GM19455 (cell line): ENCODE data around the gene RNF223.

Source experiments
- ATAC-seq: cut with Tn5 transposase; IDR thresholded peaks from one replicate; pipeline ENCODE4 v1.9.1; 2021; ENCODE audit not compliant: unreplicated experiment

Gene RNF223

GRCh38 chr1:1073743-1074587 is at the start of gene RNF223:
Gene RNF223, minus strand, starts transcription at chr1:1074306. Its CDS starts 1,740 bp downstream, at chr1:1072566.
- no peak for ATAC-seq

GRCh38 chr1:1122981-1123480 is 48.9 kb upstream of the RNF223 start:
- no peak for ATAC-seq

GRCh38 chr1:1122078-1122811 is 48.1 kb upstream of the RNF223 start:
- no peak for ATAC-seq

GRCh38 chr1:1121611-1122077 is 47.5 kb upstream of the RNF223 start:
- no peak for ATAC-seq

- ATAC-seq = no peak
Measured at GRCh38 chr1:1120866-1121591, 46.9 kb upstream of the RNF223 start.

GRCh38 chr1:1120096-1120495 is 46.0 kb upstream of the RNF223 start:
- ATAC-seq = no peak

GRCh38 chr1:1119272-1119890 is 45.3 kb upstream of the RNF223 start:
- ATAC-seq = no peak

- ATAC-seq = no peak
Measured at GRCh38 chr1:1118876-1119220, 44.7 kb upstream of the RNF223 start.

- ATAC-seq = no peak
Measured at GRCh38 chr1:1118011-1118875, 44.1 kb upstream of the RNF223 start.

- ATAC-seq = no peak
Measured at GRCh38 chr1:1117469-1117831, 43.3 kb upstream of the RNF223 start.

GRCh38 chr1:1116701-1117468 is 42.8 kb upstream of the RNF223 start:
- ATAC-seq = no peak

- peak; percentile 94 for ATAC-seq
Measured at GRCh38 chr1:1115786-1116700, 41.9 kb upstream of the RNF223 start, which contains the start of gene C1orf159. Gene C1orf159, minus strand, starts transcription at chr1:1116089. Its CDS starts 24,546 bp downstream, at chr1:1091543.

GRCh38 chr1:1115136-1115785 is 41.2 kb upstream of the RNF223 start:
- ATAC-seq = no peak

- ATAC-seq = no peak
Measured at GRCh38 chr1:1114431-1114830, 40.3 kb upstream of the RNF223 start.

- no peak for ATAC-seq
Measured at GRCh38 chr1:1112237-1112985, 38.3 kb upstream of the RNF223 start.

- no peak for ATAC-seq
Measured at GRCh38 chr1:1111516-1112236, 37.6 kb upstream of the RNF223 start.
